ENCODE results near the gene EMC9.

- no peak for TF ChIP-seq CTCF (IDR thresholded peaks at IDR 0.05; ENCODE audit: low read depth, low read length, poor library complexity, severe bottlenecking)
- no peak for TF ChIP-seq EZH2phosphoT487 (IDR thresholded peaks at IDR 0.05; ENCODE audit: borderline replicate concordance, low read length)
These were observed 47.2 kb downstream of the EMC9 start, which contains the start of gene PCK2 for GRCh38 chr14:24093901-24094840.

All from DOHH2 (cell line).